Breast epithelium (tissue), 3 donors: ENCODE results near the gene CLCN2.

Source experiments
- CTCF ChIP-seq, 3 donors: fragments of 450-650 bp; IDR thresholded peaks; one replicate each; pipeline ENCODE4 v1.5.1; 2016 to 2017; ENCODE audit warnings: antibody characterized with exemption in 3 of 3, mild to moderate bottlenecking in 3 of 3, moderate library complexity in 3 of 3
- POLR2A ChIP-seq: fragments of 450-650 bp; IDR thresholded peaks from one replicate; pipeline ENCODE4 v1.6.1; 2016; ENCODE audit warnings: antibody characterized with exemption, mild to moderate bottlenecking, moderate library complexity
- POLR2AphosphoS5 ChIP-seq, 3 donors: sonication (generic); formaldehyde crosslinking; IDR thresholded peaks; one replicate each; pipeline ENCODE4 v1.6.1; 2017; ENCODE audit warnings: antibody characterized with exemption in 3 of 3

DNA sequence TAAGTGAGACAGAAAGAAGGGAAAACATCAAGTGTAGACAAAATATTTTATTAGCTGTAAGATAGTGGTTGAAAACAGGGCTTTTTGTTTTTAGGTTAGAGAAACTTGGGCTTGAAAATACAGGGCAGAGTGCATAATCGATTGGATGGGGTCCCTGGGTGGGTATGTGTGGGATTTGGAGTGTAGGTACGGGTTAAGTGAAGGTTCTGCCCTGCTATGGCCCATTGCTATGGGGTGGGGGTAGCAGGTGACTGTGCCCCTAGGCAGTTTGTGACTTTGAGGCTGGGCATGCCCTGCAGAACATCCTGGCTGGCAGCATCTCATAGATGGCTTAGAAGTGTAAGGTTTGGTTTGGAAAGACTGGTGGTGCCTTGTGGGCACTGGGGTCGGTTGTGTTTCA lies 27.7 kb downstream of the CLCN2 start:
- TF ChIP-seq CTCF (IDR thresholded peaks at IDR 0.05) (no peak), POLR2A (no peak), POLR2AphosphoS5 (IDR thresholded peaks at IDR 0.05) (no peak)
